ENCODE measurements around the gene TUBA4A. TPM values are rescaled to one million over a fixed set of nuclear protein-coding genes. Genes with fewer than 3 reads are reported as not detected.

TUBA4A gene
- total and polyA plus RNA-seq, 9 donors, result 7.9 to 53.6 (median 16.5) TPM

DNA sequence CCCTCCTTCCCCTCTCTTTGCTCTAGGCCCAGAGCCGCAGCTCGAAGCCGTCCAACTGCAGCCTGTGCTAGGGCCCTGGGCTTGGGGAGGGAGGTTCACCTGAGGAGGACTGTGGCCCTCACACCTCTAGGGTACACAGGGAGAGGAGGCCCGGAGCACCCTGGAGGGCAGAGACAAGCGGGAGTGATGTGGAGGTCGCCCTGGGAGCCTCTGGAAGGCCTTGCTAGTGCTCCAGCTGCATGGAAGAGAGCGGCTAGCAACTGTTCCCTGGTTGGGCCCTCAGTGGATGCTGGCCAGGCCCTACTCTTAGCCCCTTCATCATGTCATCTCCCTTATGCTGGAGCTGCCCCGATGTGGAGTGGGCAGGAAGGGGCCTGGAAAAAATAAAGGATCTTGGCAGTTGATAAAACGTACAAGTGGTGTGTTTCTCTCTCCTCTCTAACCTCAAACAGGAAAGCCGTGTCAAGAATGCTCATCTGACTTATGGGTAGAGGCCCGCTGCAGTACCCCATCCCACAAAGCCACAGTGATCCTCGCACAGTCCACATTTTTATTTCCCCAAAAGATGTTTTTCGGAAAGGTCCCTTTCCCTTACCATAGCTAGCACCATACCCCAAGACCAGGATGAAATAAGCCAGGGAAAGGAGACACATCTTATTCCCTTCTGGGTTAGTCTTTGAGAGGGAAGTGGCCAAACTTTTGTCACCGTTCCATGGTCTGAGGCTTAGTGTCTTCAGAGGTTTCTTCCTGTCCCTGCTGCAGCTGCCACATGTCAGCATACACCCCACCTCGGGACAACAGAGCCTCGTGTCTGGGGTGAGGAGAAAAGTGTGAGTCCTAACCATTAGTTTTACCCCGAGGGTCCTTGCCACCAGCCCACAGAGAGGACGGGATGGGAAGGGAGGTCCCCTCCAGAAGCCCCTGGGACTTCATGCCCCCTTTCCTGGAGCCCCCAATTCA is 44.2 kb downstream of the TUBA4A start:
- Histone ChIP-seq H3K36me3 (no peaks in the 10 kb centered on the region), H3K27me3 (no peaks in the 10 kb centered on the region), H3K9me3 (no peaks in the 10 kb centered on the region), H3K4me3 (no peak overlapping the region), H3K27ac (no peak overlapping the region), H3K4me1 (ENCODE audit: insufficient read depth) (peaks cover 4% of the 10 kb centered on the region)
- no peak for DNase-seq
- 77 to 80% (median 78%) methylated on average over 18 of the region's 18 CpGs for WGBS, 3 donors
- intact Hi-C loops (cut with DNase I), result no loop called here
- TF ChIP-seq, protein P1, sequence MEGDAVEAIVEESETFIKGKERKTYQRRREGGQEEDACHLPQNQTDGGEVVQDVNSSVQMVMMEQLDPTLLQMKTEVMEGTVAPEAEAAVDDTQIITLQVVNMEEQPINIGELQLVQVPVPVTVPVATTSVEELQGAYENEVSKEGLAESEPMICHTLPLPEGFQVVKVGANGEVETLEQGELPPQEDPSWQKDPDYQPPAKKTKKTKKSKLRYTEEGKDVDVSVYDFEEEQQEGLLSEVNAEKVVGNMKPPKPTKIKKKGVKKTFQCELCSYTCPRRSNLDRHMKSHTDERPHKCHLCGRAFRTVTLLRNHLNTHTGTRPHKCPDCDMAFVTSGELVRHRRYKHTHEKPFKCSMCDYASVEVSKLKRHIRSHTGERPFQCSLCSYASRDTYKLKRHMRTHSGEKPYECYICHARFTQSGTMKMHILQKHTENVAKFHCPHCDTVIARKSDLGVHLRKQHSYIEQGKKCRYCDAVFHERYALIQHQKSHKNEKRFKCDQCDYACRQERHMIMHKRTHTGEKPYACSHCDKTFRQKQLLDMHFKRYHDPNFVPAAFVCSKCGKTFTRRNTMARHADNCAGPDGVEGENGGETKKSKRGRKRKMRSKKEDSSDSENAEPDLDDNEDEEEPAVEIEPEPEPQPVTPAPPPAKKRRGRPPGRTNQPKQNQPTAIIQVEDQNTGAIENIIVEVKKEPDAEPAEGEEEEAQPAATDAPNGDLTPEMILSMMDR (IDR thresholded peaks at IDR 0.05), result no peak

DNA sequence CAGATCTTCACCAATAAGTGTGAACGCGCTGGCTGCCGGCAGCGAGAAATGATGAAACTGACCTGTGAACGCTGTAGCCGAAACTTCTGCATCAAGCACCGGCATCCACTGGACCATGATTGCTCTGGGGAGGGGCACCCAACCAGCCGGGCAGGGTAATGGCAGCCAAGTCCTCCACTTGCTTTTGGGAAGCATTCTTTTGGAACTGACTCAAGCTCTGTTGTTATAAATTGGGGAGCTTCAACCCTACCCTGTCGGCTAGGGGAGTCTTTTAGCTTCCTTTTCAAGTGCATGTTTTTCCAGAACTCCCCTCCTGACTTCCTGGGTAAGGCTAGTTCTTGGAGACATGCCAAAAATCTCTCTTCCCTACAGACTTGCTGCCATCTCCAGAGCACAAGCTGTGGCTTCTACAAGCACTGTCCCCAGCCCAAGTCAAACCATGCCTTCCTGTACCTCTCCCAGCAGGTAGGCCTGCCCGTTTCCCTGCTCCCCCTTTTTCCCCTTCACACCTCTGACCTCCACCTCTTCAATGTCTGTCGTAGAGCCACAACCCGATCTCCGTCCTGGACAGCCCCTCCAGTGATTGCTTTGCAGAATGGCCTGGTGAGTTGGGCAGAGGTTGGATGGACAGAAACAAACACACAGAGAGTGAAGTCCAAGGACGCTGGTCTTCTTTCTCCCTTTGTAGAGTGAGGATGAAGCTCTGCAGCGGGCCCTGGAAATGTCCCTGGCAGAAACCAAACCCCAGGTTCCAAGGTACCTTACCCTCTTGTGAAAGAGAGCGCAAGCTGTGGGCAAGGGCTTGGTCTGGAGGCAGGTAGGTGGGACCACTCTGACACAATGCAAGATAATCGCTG is 45.6 kb downstream of the TUBA4A start:
- Histone ChIP-seq H3K27me3 (no peaks in the 10 kb centered on the region), H3K4me1 (ENCODE audit: insufficient read depth) (peaks cover 4% of the 10 kb centered on the region), H3K36me3 (no peaks in the 10 kb centered on the region), H3K27ac (peak overlapping the region in 1 of 2 donors; percentile 89), H3K9me3 (no peaks in the 10 kb centered on the region), H3K4me3 (no peak overlapping the region)
- peak in 3 of 5 donors; percentile 45 to 57 (median 47) for DNase-seq
- 38 to 53% (median 39%) methylated on average over 17 of the region's 17 CpGs for WGBS, 3 donors
- TF ChIP-seq, protein P1 (IDR thresholded peaks at IDR 0.05), result no peak
- no peak for TF ChIP-seq POLR2A (IDR thresholded peaks at IDR 0.05)
- TF ChIP-seq EP300 (IDR thresholded peaks at IDR 0.05), result no peak
- intact Hi-C loops (cut with DNase I), result no loop called here

DNA sequence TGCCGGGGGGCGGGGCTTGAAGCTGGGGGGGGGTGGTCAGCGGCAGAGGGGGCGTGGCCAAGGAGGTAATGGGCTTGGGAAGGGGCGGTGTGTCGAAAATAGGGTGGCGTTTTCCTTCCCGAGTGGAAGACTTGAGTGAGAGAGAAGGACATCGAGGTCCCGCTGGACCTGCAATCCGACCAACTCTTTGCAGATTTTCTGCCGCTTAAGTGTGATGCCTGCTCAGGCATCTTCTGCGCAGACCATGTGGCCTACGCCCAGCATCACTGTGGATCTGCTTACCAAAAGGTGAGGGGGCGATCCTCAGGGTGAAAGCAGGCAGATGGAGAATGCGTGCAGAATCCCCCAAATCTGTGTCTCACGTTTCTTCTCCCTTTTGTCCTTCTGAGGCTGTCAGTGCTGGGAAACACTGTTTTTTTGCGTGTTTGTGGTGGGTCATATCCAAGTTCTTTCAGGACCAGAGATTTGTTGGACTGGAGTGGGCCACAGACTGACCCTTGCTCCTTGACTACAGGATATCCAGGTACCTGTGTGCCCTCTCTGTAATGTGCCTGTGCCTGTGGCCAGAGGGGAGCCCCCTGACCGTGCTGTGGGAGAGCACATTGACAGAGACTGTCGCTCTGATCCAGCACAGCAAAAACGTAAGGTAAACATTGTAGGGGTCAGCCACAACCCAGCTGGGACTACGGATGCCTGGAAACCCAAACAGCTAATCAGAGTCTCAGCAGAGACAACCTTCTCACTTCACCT is 46.4 kb downstream of the TUBA4A start:
- WGBS, 3 donors, result 3 to 6% (median 6%) methylated on average over 22 of the region's 22 CpGs
- DNase-seq, result peak in 1 of 5 donors; percentile 42
- H3K4me3 ChIP-seq, result peak overlapping the region; percentile 75
- TF ChIP-seq EP300 (IDR thresholded peaks at IDR 0.05) (no peak), POLR2A (IDR thresholded peaks at IDR 0.05) (no peak)
- TF ChIP-seq, protein P1 (IDR thresholded peaks at IDR 0.05), result no peak
- no peaks in the 10 kb centered on the region for H3K9me3 ChIP-seq
- intact Hi-C loops (cut with DNase I), result no loop called here
- no peaks in the 10 kb centered on the region for H3K27me3 ChIP-seq
- H3K27ac ChIP-seq, result peak overlapping the region; percentile 89 to 99
- no peaks in the 10 kb centered on the region for H3K36me3 ChIP-seq
- peaks cover 4% of the 10 kb centered on the region for H3K4me1 ChIP-seq (ENCODE audit: insufficient read depth)
